PC-9 (cell line): ENCODE measurements around the gene JCHAIN. TPM values are rescaled to one million over a fixed set of nuclear protein-coding genes. Genes with fewer than 3 reads are reported as not detected.

Experiments
- BruUV-seq: library from RNA; stranded (reverse); fragments of 400-500 nt; replicated peaks from 2 replicates; lab custom pipeline; 2021; lab: Mats Ljungman, UMichigan
- CTCF ChIA-PET: fragments of 300-600 bp; sonication (Branson Sonifier 250); formaldehyde crosslinking; loops from one replicate; lab custom pipeline; 2022; ENCODE audit warnings: antibody characterized with exemption; lab: Charles Lee
- POLR2A ChIA-PET: fragments of 300-600 bp; sonication (Branson Sonifier 250); formaldehyde crosslinking; loops from one replicate; lab custom pipeline; 2022; ENCODE audit warnings: antibody characterized with exemption; ENCODE audit not compliant: unreplicated experiment; lab: Charles Lee
- DNase-seq, 2 experiments: peaks; one replicate each; pipeline versions ENCODE4 v3.0.0 to v3.0.0-alpha.2; 2015 to 2022; ENCODE audit warnings: mixed read lengths in 1 of 2
- H2AFZ ChIP-seq: fragments of 200-600 bp; sonication (generic); 2 replicates; pipeline ENCODE4 v1.8.1; 2017; ENCODE audit warnings: antibody characterized with exemption
- H3F3A ChIP-seq: fragments of 200-600 bp; sonication (generic); 2 replicates; pipeline ENCODE4 v1.8.1; 2017; ENCODE audit warnings: antibody characterized with exemption, mild to moderate bottlenecking, low read depth; ENCODE audit not compliant: insufficient read depth
- H3K27ac ChIP-seq: fragments of 200-600 bp; sonication (generic); 2 replicates; pipeline ENCODE4 v1.6.1; 2016; ENCODE audit warnings: mixed run types
- H3K27me3 ChIP-seq: fragments of 200-600 bp; sonication (generic); 2 replicates; pipeline ENCODE4 v1.6.1; 2016; ENCODE audit warnings: low read depth, mixed run types; ENCODE audit not compliant: insufficient read depth
- H3K36me3 ChIP-seq: fragments of 200-600 bp; sonication (generic); 2 replicates; pipeline ENCODE4 v1.6.1; 2016; ENCODE audit warnings: low read depth, mixed run types
- H3K4me1 ChIP-seq: fragments of 200-600 bp; sonication (generic); replicated peaks from 2 replicates; pipeline ENCODE4 v1.6.1; 2016; ENCODE audit warnings: mixed run types; ENCODE audit not compliant: insufficient read depth
- H3K4me2 ChIP-seq: fragments of 200-600 bp; sonication (generic); 2 replicates; pipeline ENCODE4 v1.6.1; 2017; ENCODE audit warnings: mixed run types
- H3K4me3 ChIP-seq: fragments of 200-600 bp; sonication (generic); 2 replicates; pipeline ENCODE4 v1.6.1; 2016; ENCODE audit warnings: mixed run types
- H3K79me2 ChIP-seq: fragments of 200-600 bp; sonication (generic); 2 replicates; pipeline ENCODE4 v1.6.1; 2017; ENCODE audit warnings: low read depth, mixed run types
- H3K9me2 ChIP-seq: fragments of 200-600 bp; sonication (generic); 2 replicates; pipeline ENCODE4 v1.8.1; 2017; ENCODE audit warnings: mild to moderate bottlenecking; ENCODE audit not compliant: insufficient read depth
- H3K9me3 ChIP-seq: fragments of 200-600 bp; sonication (generic); 2 replicates; pipeline ENCODE4 v1.8.1; 2016; ENCODE audit warnings: low read depth; ENCODE audit not compliant: insufficient read depth
- H4K20me1 ChIP-seq: fragments of 200-600 bp; sonication (generic); 2 replicates; pipeline ENCODE4 v1.8.1; 2017; ENCODE audit not compliant: insufficient read depth
- EZH2 ChIP-seq: fragments of 200-600 bp; sonication (generic); IDR thresholded peaks from 2 replicates; pipeline ENCODE4 v1.8.0; 2017; ENCODE audit warnings: antibody characterized with exemption, low read depth
- intact Hi-C: fragments of 100-400 bp; cut with micrococcal nuclease; formaldehyde crosslinking; loops from one replicate; pipeline ENCODE4 v1.10.0; 2022; ENCODE audit not compliant: unreplicated experiment
- total RNA-seq: library from RNA; stranded (reverse); gene quantifications from 2 replicates; pipeline ENCODE4 v1.2.3, GENCODE V29; 2021
- TF ChIP-seq, protein P1 (sequence below): fragments of 200-600 bp; sonication (generic); conservative IDR thresholded peaks from 2 replicates; pipeline ENCODE4 v1.6.1; 2017; ENCODE audit warnings: mixed run types, antibody characterized with exemption, mild to moderate bottlenecking, moderate library complexity

The JCHAIN gene
- total RNA-seq, 1 experiment from 2014 or later: not detected

DNA sequence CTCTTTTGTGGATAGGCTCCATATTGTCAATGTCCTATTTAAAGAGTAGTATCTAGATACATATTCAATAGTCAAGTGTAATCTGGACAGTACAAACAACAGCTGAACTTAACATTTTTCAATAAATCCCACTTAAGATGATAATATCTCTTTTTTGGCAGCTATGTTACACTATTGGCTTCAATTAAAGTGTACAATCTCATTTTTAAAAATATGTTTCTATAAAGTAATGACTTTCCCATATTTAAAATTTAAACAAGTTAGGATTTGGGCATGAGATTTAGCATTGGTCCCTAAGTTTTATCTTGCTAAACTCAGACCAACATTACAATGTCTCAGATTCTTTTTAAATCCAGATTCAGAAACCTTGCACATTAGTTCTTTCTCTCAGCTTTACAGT lies 7.9 kb upstream of the JCHAIN start:
- H3K36me3 ChIP-seq: no peaks in the 10 kb centered on the region
- intact Hi-C loops: no loop called here
- H2AFZ ChIP-seq: no peak overlapping the region; the same call in 1 of the 2 replicates
- no peaks in the 10 kb centered on the region for H3F3A ChIP-seq
- H3K4me2 ChIP-seq: no peak overlapping the region
- ChIA-PET POLR2A (no interaction called here), CTCF (no interaction called here)
- TF ChIP-seq, protein P1, sequence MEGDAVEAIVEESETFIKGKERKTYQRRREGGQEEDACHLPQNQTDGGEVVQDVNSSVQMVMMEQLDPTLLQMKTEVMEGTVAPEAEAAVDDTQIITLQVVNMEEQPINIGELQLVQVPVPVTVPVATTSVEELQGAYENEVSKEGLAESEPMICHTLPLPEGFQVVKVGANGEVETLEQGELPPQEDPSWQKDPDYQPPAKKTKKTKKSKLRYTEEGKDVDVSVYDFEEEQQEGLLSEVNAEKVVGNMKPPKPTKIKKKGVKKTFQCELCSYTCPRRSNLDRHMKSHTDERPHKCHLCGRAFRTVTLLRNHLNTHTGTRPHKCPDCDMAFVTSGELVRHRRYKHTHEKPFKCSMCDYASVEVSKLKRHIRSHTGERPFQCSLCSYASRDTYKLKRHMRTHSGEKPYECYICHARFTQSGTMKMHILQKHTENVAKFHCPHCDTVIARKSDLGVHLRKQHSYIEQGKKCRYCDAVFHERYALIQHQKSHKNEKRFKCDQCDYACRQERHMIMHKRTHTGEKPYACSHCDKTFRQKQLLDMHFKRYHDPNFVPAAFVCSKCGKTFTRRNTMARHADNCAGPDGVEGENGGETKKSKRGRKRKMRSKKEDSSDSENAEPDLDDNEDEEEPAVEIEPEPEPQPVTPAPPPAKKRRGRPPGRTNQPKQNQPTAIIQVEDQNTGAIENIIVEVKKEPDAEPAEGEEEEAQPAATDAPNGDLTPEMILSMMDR: no peak
- no peak for TF ChIP-seq EZH2
- no TSS peak for BruUV-seq
- no peaks in the 10 kb centered on the region for H3K79me2 ChIP-seq
- H3K27me3 ChIP-seq: no peaks in the 10 kb centered on the region
- no peaks in the 10 kb centered on the region for H3K4me1 ChIP-seq
- no peaks in the 10 kb centered on the region for H3K9me2 ChIP-seq
- no peak for DNase-seq
- no peaks in the 10 kb centered on the region for H4K20me1 ChIP-seq
- no peak overlapping the region for H3K4me3 ChIP-seq
- no peaks in the 10 kb centered on the region for H3K9me3 ChIP-seq
- H3K27ac ChIP-seq: no peak overlapping the region

- intact Hi-C loops: no loop called here
- no peak for TF ChIP-seq EZH2
- TF ChIP-seq, protein P1: no peak
- no peak overlapping the region for H3K27ac ChIP-seq
These were observed 4.8 kb upstream of the JCHAIN start for GRCh38 chr4:70671091-70671490.

GRCh38 chr4:70670332-70671014 lies 4.2 kb upstream of the JCHAIN start:
- H3K4me1 ChIP-seq: no peaks in the 10 kb centered on the region
- no peaks in the 10 kb centered on the region for H3K9me3 ChIP-seq
- intact Hi-C loops: no loop called here
- CTCF ChIA-PET: no interaction called here
- no peaks in the 10 kb centered on the region for H3K27me3 ChIP-seq
- H3K36me3 ChIP-seq: no peaks in the 10 kb centered on the region
- H3K79me2 ChIP-seq: no peaks in the 10 kb centered on the region
- no peak overlapping the region for H3K4me3 ChIP-seq
- no peak for DNase-seq
- no peaks in the 10 kb centered on the region for H3K9me2 ChIP-seq
- no peak overlapping the region for H3K4me2 ChIP-seq
- no peak overlapping the region for H2AFZ ChIP-seq
- no peak overlapping the region for H3K27ac ChIP-seq
- BruUV-seq: no TSS peak
- H3F3A ChIP-seq: no peaks in the 10 kb centered on the region
- POLR2A ChIA-PET: no interaction called here
- no peaks in the 10 kb centered on the region for H4K20me1 ChIP-seq
- TF ChIP-seq EZH2: no peak
- TF ChIP-seq, protein P1: no peak

More at GRCh38 chr4:70671091-70671490, 4.8 kb upstream of the JCHAIN start:
- Histone ChIP-seq H3K36me3 (no peaks in the 10 kb centered on the region), H4K20me1 (no peaks in the 10 kb centered on the region), H3K27me3 (no peaks in the 10 kb centered on the region), H3K4me1 (no peaks in the 10 kb centered on the region), H2AFZ (no peak overlapping the region), H3K9me3 (no peaks in the 10 kb centered on the region), H3K79me2 (no peaks in the 10 kb centered on the region), H3K4me2 (no peak overlapping the region), H3F3A (no peaks in the 10 kb centered on the region), H3K9me2 (no peaks in the 10 kb centered on the region), H3K4me3 (no peak overlapping the region)
- POLR2A ChIA-PET: interaction anchor here (0.6 kb wide), 1 partner anchor 64 kb away, joined by 5 read pairs; no protein-coding TSS in a partner anchor
- no peak for DNase-seq
- BruUV-seq: no TSS peak
- CTCF ChIA-PET: no interaction called here
